GM19238 (cell line): ENCODE results near the gene CENPH.
"Not testable (repeated sequence)": the region's sequence is repeated elsewhere in the genome, so short reads cannot be mapped to it uniquely, and the experiment has no call there.

Experiments used
- DNase-seq: peaks from one replicate; pipeline ENCODE4 v3.0.0; 2011; ENCODE audit warnings: low spot score; ENCODE audit not compliant: insufficient read length

CENPH gene

GRCh38 chr5:69189162-69190086, at the start of gene CENPH:
TSS of gene CENPH (plus strand) at chr5:69189583. CDS start at chr5:69189635, 52 bp downstream.
- peak; percentile 78 for DNase-seq

- DNase-seq: not testable (repeated sequence)
Observed at GRCh38 chr5:69140239-69140638, 49.1 kb upstream of the CENPH start.

- no peak for DNase-seq
Observed at GRCh38 chr5:69140827-69141226, 48.6 kb upstream of the CENPH start.

GRCh38 chr5:69148576-69148975, 40.8 kb upstream of the CENPH start:
- DNase-seq: not testable (repeated sequence)

- no peak for DNase-seq
Observed at GRCh38 chr5:69148981-69149675, 40.3 kb upstream of the CENPH start.

- DNase-seq: no peak
Observed at GRCh38 chr5:69149676-69150010, 39.7 kb upstream of the CENPH start.

- no peak for DNase-seq
Observed at GRCh38 chr5:69152731-69153130, 36.7 kb upstream of the CENPH start.

GRCh38 chr5:69156456-69156855, 32.9 kb upstream of the CENPH start:
- no peak for DNase-seq

GRCh38 chr5:69158039-69158438, 31.3 kb upstream of the CENPH start:
- no peak for DNase-seq

GRCh38 chr5:69160651-69161050, 28.7 kb upstream of the CENPH start:
- DNase-seq: no peak

- DNase-seq: peak; percentile 99
Observed at GRCh38 chr5:69166686-69167492, 22.5 kb upstream of the CENPH start, which contains the start of gene CCNB1. TSS of gene CCNB1 (plus strand) at chr5:69167150. CDS start at chr5:69167263, 113 bp downstream.

- no peak for DNase-seq
Observed at GRCh38 chr5:69167493-69167855, 21.9 kb upstream of the CENPH start.

GRCh38 chr5:69167929-69168328, 21.5 kb upstream of the CENPH start:
- no peak for DNase-seq

- no peak for DNase-seq
Observed at GRCh38 chr5:69170495-69170894, 18.9 kb upstream of the CENPH start.

- DNase-seq: no peak
Observed at GRCh38 chr5:69170969-69171368, 18.4 kb upstream of the CENPH start.

GRCh38 chr5:69181659-69182293, 7.6 kb upstream of the CENPH start:
- not testable (repeated sequence) for DNase-seq

GRCh38 chr5:69184621-69185020, 4.8 kb upstream of the CENPH start:
- no peak for DNase-seq

GRCh38 chr5:69187342-69187741, 2.0 kb upstream of the CENPH start:
- DNase-seq: no peak

GRCh38 chr5:69188811-69189161, 597 bp upstream of the CENPH start:
- DNase-seq: no peak

- DNase-seq: no peak
Observed at GRCh38 chr5:69202497-69202896, 13.1 kb downstream of the CENPH start.

- DNase-seq: no peak
Observed at GRCh38 chr5:69206528-69207190, 17.3 kb downstream of the CENPH start.
